SK-N-SH (cell line): Measurements from ENCODE around the gene VASH2. TPM values are rescaled to one million over a fixed set of nuclear protein-coding genes. Genes with fewer than 3 reads are reported as not detected.

ENCODE experiments used
- CTCF ChIA-PET: fragments of 300-600, 350-600 bp; formaldehyde crosslinking; extraction: SDS; loops from one replicate; lab custom pipeline; 2021; lab: Yijun Ruan, JAX
- POLR2A ChIA-PET: fragments of 350-600 bp; sonication (Branson Sonifier 250); formaldehyde crosslinking; extraction: SDS; loops from one replicate; lab custom pipeline; 2020; ENCODE audit warnings: antibody characterized with exemption, inconsistent platforms; lab: Yijun Ruan, JAX
- DNase-seq: peaks from one replicate; pipeline ENCODE4 v3.0.0; 2012
- H2AFZ ChIP-seq: fragments of 200-600 bp; sonication (generic); 2 replicates; pipeline ENCODE4 v1.8.1; 2016; ENCODE audit warnings: antibody characterized with exemption, mild to moderate bottlenecking, low read depth
- H3F3A ChIP-seq: fragments of 200-600 bp; sonication (generic); replicated peaks from 2 replicates; pipeline ENCODE3; 2016; ENCODE audit warnings: antibody characterized with exemption, mild to moderate bottlenecking; ENCODE audit not compliant: insufficient read depth
- H3K27ac ChIP-seq, 2 experiments: fragments of 200-500 bp in 1 of 2; fragments of 200-600 bp in 1 of 2; sonication (Bioruptor generic) in 1 of 2; sonication (generic), shearing (Covaris generic) in 1 of 2; 2 replicates each; pipeline versions ENCODE4 v1.5.1 to v1.6.1; 2014 to 2016; ENCODE audit warnings: low read depth in 2 of 2, inconsistent platforms in 1 of 2, low read length in 1 of 2, mild to moderate bottlenecking in 1 of 2, mixed read lengths in 1 of 2
- H3K27me3 ChIP-seq: fragments of 200-600 bp; sonication (generic), shearing (Covaris generic); 2 replicates; pipeline ENCODE4 v1.6.1; 2016; ENCODE audit warnings: mixed run types; ENCODE audit not compliant: insufficient read depth
- H3K36me3 ChIP-seq, 2 experiments: fragments of 200-500 bp in 1 of 2; fragments of 200-600 bp in 1 of 2; sonication (Bioruptor generic) in 1 of 2; sonication (generic) in 1 of 2; replicated peaks in 1 of 2; 2 replicates each; pipeline versions ENCODE3 to v1.5.1; 2014 to 2016; ENCODE audit warnings: low read length in 1 of 2, mild to moderate bottlenecking in 1 of 2; ENCODE audit not compliant: insufficient read depth in 2 of 2, control insufficient read depth in 1 of 2
- H3K4me1 ChIP-seq, 2 experiments: fragments of 200-500 bp in 1 of 2; fragments of 200-600 bp in 1 of 2; sonication (Bioruptor generic) in 1 of 2; sonication (generic), shearing (Covaris generic) in 1 of 2; 2 replicates each; pipeline versions ENCODE4 v1.5.1 to v1.6.1; 2014 to 2016; ENCODE audit warnings: low read depth in 1 of 2, low read length in 1 of 2, mixed run types in 1 of 2; ENCODE audit not compliant: insufficient read depth in 2 of 2, control insufficient read depth in 1 of 2
- H3K4me2 ChIP-seq: fragments of 200-600 bp; sonication (generic), shearing (Covaris generic); 2 replicates; pipeline ENCODE4 v1.6.1; 2017; ENCODE audit warnings: mixed run types
- H3K4me3 ChIP-seq, 2 experiments: fragments of 200-500 bp in 1 of 2; fragments of 200-600 bp in 1 of 2; sonication (Bioruptor generic) in 1 of 2; sonication (generic), shearing (Covaris generic) in 1 of 2; 2 replicates each; pipeline versions ENCODE4 v1.5.1 to v1.8.1; 2014 to 2016; ENCODE audit warnings: low read depth in 2 of 2, inconsistent platforms in 1 of 2, low read length in 1 of 2, mild to moderate bottlenecking in 1 of 2, mixed read lengths in 1 of 2, moderate library complexity in 1 of 2
- H3K79me2 ChIP-seq: fragments of 200-600 bp; sonication (generic); 2 replicates; pipeline ENCODE4 v1.8.1; 2017; ENCODE audit warnings: mild to moderate bottlenecking; ENCODE audit not compliant: insufficient read depth
- H3K9ac ChIP-seq: fragments of 200-600 bp; sonication (generic); 2 replicates; pipeline ENCODE4 v1.6.1; 2017; ENCODE audit warnings: mixed run types
- H3K9me2 ChIP-seq: fragments of 200-600 bp; sonication (generic); 2 replicates; pipeline ENCODE4 v1.6.1; 2017; ENCODE audit warnings: mixed run types
- H3K9me3 ChIP-seq: fragments of 200-600 bp; sonication (generic); 2 replicates; pipeline ENCODE4 v1.6.1; 2017; ENCODE audit warnings: mixed run types, mild to moderate bottlenecking, moderate library complexity
- H4K20me1 ChIP-seq: fragments of 200-600 bp; sonication (generic); 2 replicates; pipeline ENCODE4 v1.6.1; 2017; ENCODE audit warnings: mild to moderate bottlenecking, mixed run types; ENCODE audit not compliant: insufficient read depth
- CHD2 ChIP-seq: fragments of 150-350 bp; IDR thresholded peaks from 2 replicates; pipeline ENCODE4 v1.6.1; 2018; ENCODE audit warnings: low read length; ENCODE audit not compliant: partially characterized antibody
- EZH2phosphoT487 ChIP-seq: fragments of 200-600 bp; sonication (generic); IDR thresholded peaks from 2 replicates; pipeline ENCODE4 v1.6.1; 2017; ENCODE audit warnings: low read depth, mixed run types, mild to moderate bottlenecking, antibody characterized with exemption, moderate library complexity, borderline replicate concordance
- FOXJ3 ChIP-seq: sonication (generic); formaldehyde crosslinking; IDR thresholded peaks from 2 replicates; pipeline ENCODE4 v1.5.1; 2020; ENCODE audit warnings: mild to moderate bottlenecking, missing genetic modification reagents
- FOXM1 ChIP-seq: IDR thresholded peaks from 2 replicates; pipeline ENCODE4 v1.4.0; 2012; ENCODE audit warnings: low read depth, mild to moderate bottlenecking
- MAX ChIP-seq: IDR thresholded peaks from 2 replicates; pipeline ENCODE4 v1.4.0; 2012; ENCODE audit warnings: low read depth
- MXI1 ChIP-seq: IDR thresholded peaks from 2 replicates; pipeline ENCODE4 v1.6.1; 2012; ENCODE audit warnings: mild to moderate bottlenecking, low read depth, low read length, improper control_type of control experiment
- NFIC ChIP-seq: IDR thresholded peaks from 2 replicates; pipeline ENCODE4 v1.4.0; 2012; ENCODE audit warnings: borderline replicate concordance
- NRF1 ChIP-seq: IDR thresholded peaks from 2 replicates; pipeline ENCODE4 v1.6.1; 2012; ENCODE audit warnings: low read depth, mild to moderate bottlenecking, low read length
- RAD21 ChIP-seq: IDR thresholded peaks from 2 replicates; pipeline ENCODE4 v1.6.1; 2012; ENCODE audit warnings: mild to moderate bottlenecking, low read length
- RCOR1 ChIP-seq: fragments of 150-350 bp; IDR thresholded peaks from 2 replicates; pipeline ENCODE4 v1.6.1; 2017; ENCODE audit warnings: antibody characterized with exemption, low read length
- REST ChIP-seq: IDR thresholded peaks from 2 replicates; pipeline ENCODE4 v1.6.1; 2012; ENCODE audit warnings: mild to moderate bottlenecking, low read depth, low read length, moderate library complexity
- RFX5 ChIP-seq: IDR thresholded peaks from 2 replicates; pipeline ENCODE4 v1.6.1; 2012; ENCODE audit warnings: mild to moderate bottlenecking, improper control_type of control experiment, low read length
- SIN3A ChIP-seq: IDR thresholded peaks from 2 replicates; pipeline ENCODE4 v1.6.1; 2012; ENCODE audit warnings: low read depth, mild to moderate bottlenecking, low read length, moderate library complexity, borderline replicate concordance
- TAF1 ChIP-seq: IDR thresholded peaks from 2 replicates; pipeline ENCODE4 v1.6.1; 2012; ENCODE audit warnings: low read depth, mild to moderate bottlenecking, low read length, moderate library complexity, borderline replicate concordance
- USF1 ChIP-seq: IDR thresholded peaks from 2 replicates; pipeline ENCODE4 v1.4.0; 2012; ENCODE audit warnings: low read depth, borderline replicate concordance
- USF2 ChIP-seq: fragments of 150-350 bp; IDR thresholded peaks from 2 replicates; pipeline ENCODE4 v1.6.1; 2017; ENCODE audit warnings: antibody characterized with exemption, low read length, low read depth, borderline replicate concordance
- YY1 ChIP-seq: IDR thresholded peaks from 2 replicates; pipeline ENCODE4 v1.4.0; 2012; ENCODE audit warnings: low read depth, mild to moderate bottlenecking
- ZBTB33 ChIP-seq: IDR thresholded peaks from 2 replicates; pipeline ENCODE4 v1.4.0; 2012; ENCODE audit warnings: low read depth, borderline replicate concordance
- WGBS: methylation state at CpG from one replicate; pipeline ENCODE4 v1.1.6; 2017; ENCODE audit warnings: low lambda C conversion rate; 5-methylcytosine and 5-hydroxymethylcytosine counted together
- polyA plus RNA-seq, 3 experiments: library from polyadenylated mRNA; depleted of rRNA; stranded (reverse); fragments of >200 nt; gene quantifications; 2 replicates each; pipeline ENCODE4 v1.2.3, GENCODE V29; 2012
- TF ChIP-seq, protein P1 (sequence below): IDR thresholded peaks from 2 replicates; pipeline ENCODE4; 2012
- TF ChIP-seq, protein P2 (sequence below): fragments of 200-600 bp; sonication (generic); IDR thresholded peaks from 2 replicates; pipeline ENCODE4 v1.6.1; 2017; ENCODE audit warnings: antibody characterized with exemption, mild to moderate bottlenecking, moderate library complexity

Gene VASH2
- polyA plus RNA-seq, 1 of the 3 experiments (the other 2 are of a cell fraction), result 0.41 TPM

GRCh38 chr1:213035573-213035972 is 85.2 kb downstream of the VASH2 start:
- Histone ChIP-seq H3K27me3 (no peaks in the 10 kb centered on the region; the same call in 1 of the 2 replicates), H3K27ac (no peak overlapping the region), H4K20me1 (no peaks in the 10 kb centered on the region), H3K36me3 (no peaks in the 10 kb centered on the region), H3K9me3 (no peaks in the 10 kb centered on the region), H3K9ac (no peak overlapping the region), H3K4me3 (no peak overlapping the region), H3K9me2 (no peaks in the 10 kb centered on the region), H3K4me2 (no peak overlapping the region), H2AFZ (no peak overlapping the region)
- WGBS, result 79% methylated on average over 2 of the region's 2 CpGs
- POLR2A ChIA-PET, result no interaction called here
- no peak for DNase-seq
- CTCF ChIA-PET, result no interaction called here
- TF ChIP-seq NRF1 (no peak), NFIC (no peak), YY1 (no peak), FOXJ3 (CRISPR knock-in tag) (no peak), REST (no peak), RAD21 (no peak), CHD2 (no peak), RFX5 (no peak), ZBTB33 (no peak), EZH2phosphoT487 (no peak), SIN3A (no peak), USF2 (no peak), MXI1 (no peak), USF1 (no peak), TAF1 (no peak), RCOR1 (no peak), MAX (no peak), FOXM1 (no peak)
- TF ChIP-seq, protein P1, sequence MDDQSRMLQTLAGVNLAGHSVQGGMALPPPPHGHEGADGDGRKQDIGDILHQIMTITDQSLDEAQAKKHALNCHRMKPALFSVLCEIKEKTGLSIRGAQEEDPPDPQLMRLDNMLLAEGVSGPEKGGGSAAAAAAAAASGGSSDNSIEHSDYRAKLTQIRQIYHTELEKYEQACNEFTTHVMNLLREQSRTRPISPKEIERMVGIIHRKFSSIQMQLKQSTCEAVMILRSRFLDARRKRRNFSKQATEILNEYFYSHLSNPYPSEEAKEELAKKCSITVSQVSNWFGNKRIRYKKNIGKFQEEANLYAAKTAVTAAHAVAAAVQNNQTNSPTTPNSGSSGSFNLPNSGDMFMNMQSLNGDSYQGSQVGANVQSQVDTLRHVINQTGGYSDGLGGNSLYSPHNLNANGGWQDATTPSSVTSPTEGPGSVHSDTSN, result no peak
- TF ChIP-seq, protein P2, sequence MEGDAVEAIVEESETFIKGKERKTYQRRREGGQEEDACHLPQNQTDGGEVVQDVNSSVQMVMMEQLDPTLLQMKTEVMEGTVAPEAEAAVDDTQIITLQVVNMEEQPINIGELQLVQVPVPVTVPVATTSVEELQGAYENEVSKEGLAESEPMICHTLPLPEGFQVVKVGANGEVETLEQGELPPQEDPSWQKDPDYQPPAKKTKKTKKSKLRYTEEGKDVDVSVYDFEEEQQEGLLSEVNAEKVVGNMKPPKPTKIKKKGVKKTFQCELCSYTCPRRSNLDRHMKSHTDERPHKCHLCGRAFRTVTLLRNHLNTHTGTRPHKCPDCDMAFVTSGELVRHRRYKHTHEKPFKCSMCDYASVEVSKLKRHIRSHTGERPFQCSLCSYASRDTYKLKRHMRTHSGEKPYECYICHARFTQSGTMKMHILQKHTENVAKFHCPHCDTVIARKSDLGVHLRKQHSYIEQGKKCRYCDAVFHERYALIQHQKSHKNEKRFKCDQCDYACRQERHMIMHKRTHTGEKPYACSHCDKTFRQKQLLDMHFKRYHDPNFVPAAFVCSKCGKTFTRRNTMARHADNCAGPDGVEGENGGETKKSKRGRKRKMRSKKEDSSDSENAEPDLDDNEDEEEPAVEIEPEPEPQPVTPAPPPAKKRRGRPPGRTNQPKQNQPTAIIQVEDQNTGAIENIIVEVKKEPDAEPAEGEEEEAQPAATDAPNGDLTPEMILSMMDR, result no peak
- TF ChIP-seq, all 33 proteins: peak for 0
- Histone ChIP-seq H3F3A (peaks cover 5% of the 10 kb centered on the region), H3K4me1 (no peaks in the 10 kb centered on the region), H3K79me2 (no peaks in the 10 kb centered on the region)
